MM.1S (cell line): Measurements from ENCODE around the gene CDH20.

Experiments
- DNase-seq: peaks from one replicate; pipeline ENCODE4 v3.0.0-alpha.2; 2015
- H2AFZ ChIP-seq: fragments of 300-600 bp; sonication (generic); 2 replicates; pipeline ENCODE4 v1.6.0; 2016; ENCODE audit warnings: antibody characterized with exemption, low read length
- H3F3A ChIP-seq: fragments of 300-600 bp; sonication (generic); 2 replicates; pipeline ENCODE4 v1.6.1; 2016; ENCODE audit warnings: mild to moderate bottlenecking, antibody characterized with exemption, low read length, moderate library complexity, mixed read lengths; ENCODE audit not compliant: insufficient read depth
- H3K27ac ChIP-seq: fragments of 300-600 bp; sonication (generic); 2 replicates; pipeline ENCODE4 v1.5.1; 2016; ENCODE audit warnings: mild to moderate bottlenecking, low read length
- H3K27me3 ChIP-seq: fragments of 300-600 bp; sonication (generic); replicated peaks from 2 replicates; pipeline ENCODE4 v1.6.0; 2016; ENCODE audit warnings: low read length; ENCODE audit not compliant: insufficient read depth
- H3K36me3 ChIP-seq: fragments of 300-600 bp; sonication (generic); replicated peaks from 2 replicates; pipeline ENCODE4 v1.6.1; 2016; ENCODE audit warnings: mild to moderate bottlenecking, low read length, mixed read lengths; ENCODE audit not compliant: insufficient read depth
- H3K4me1 ChIP-seq: fragments of 300-600 bp; sonication (generic); 2 replicates; pipeline ENCODE4 v1.6.1; 2016; ENCODE audit warnings: low read length, mixed read lengths
- H3K4me2 ChIP-seq: fragments of 300-600 bp; sonication (generic); 2 replicates; pipeline ENCODE4 v1.6.0; 2016; ENCODE audit warnings: low read depth, low read length
- H3K4me3 ChIP-seq: fragments of 300-600 bp; sonication (generic); 2 replicates; pipeline ENCODE4 v1.5.1; 2016; ENCODE audit warnings: low read length, mixed read lengths
- H3K79me2 ChIP-seq: fragments of 300-600 bp; sonication (generic); 2 replicates; pipeline ENCODE4 v1.6.1; 2016; ENCODE audit warnings: mixed run types, low read length, mixed read lengths
- H3K9ac ChIP-seq: fragments of 300-600 bp; sonication (generic); 2 replicates; pipeline ENCODE4 v1.6.1; 2016; ENCODE audit warnings: low read length, mixed read lengths
- H3K9me2 ChIP-seq: fragments of 300-600 bp; sonication (generic); replicated peaks from 2 replicates; pipeline ENCODE4 v1.6.1; 2016; ENCODE audit warnings: mild to moderate bottlenecking, low read length, mixed read lengths; ENCODE audit not compliant: insufficient read depth
- H3K9me3 ChIP-seq: fragments of 300-600 bp; sonication (generic); replicated peaks from 2 replicates; pipeline ENCODE4 v1.6.1; 2016; ENCODE audit warnings: mild to moderate bottlenecking, low read length, mixed read lengths; ENCODE audit not compliant: insufficient read depth
- H4K20me1 ChIP-seq: fragments of 300-600 bp; sonication (generic); 2 replicates; pipeline ENCODE4 v1.6.1; 2016; ENCODE audit warnings: mild to moderate bottlenecking, low read length, moderate library complexity, mixed read lengths; ENCODE audit not compliant: insufficient read depth
- EZH2 ChIP-seq: fragments of 300-600 bp; sonication (generic); optimal IDR thresholded peaks from 2 replicates; pipeline ENCODE3; 2017; ENCODE audit warnings: low read depth, mild to moderate bottlenecking, antibody characterized with exemption, low read length, mixed read lengths
- EZH2phosphoT487 ChIP-seq: fragments of 300-600 bp; sonication (generic); IDR thresholded peaks from 2 replicates; pipeline ENCODE4 v1.6.1; 2018; ENCODE audit warnings: antibody characterized with exemption, low read length
- TF ChIP-seq, protein P1 (sequence below): fragments of 300-600 bp; sonication (generic); IDR thresholded peaks from 2 replicates; pipeline ENCODE4 v1.5.1; 2016; ENCODE audit warnings: antibody characterized with exemption, low read length, mixed read lengths

The CDH20 gene

GRCh38 chr18:61600422-61600821 is 267.2 kb downstream of the CDH20 start:
- Histone ChIP-seq H3K9ac (no peak overlapping the region), H3K27me3 (no peaks in the 10 kb centered on the region), H3K79me2 (no peaks in the 10 kb centered on the region), H3K27ac (no peak overlapping the region), H3K36me3 (no peaks in the 10 kb centered on the region), H3K4me2 (no peak overlapping the region), H4K20me1 (no peaks in the 10 kb centered on the region), H3K4me1 (no peaks in the 10 kb centered on the region), H3F3A (no peaks in the 10 kb centered on the region), H3K9me3 (no peaks in the 10 kb centered on the region), H2AFZ (no peak overlapping the region), H3K9me2 (no peaks in the 10 kb centered on the region), H3K4me3 (no peak overlapping the region)
- no peak for DNase-seq
- TF ChIP-seq EZH2phosphoT487 (no peak), EZH2 (no peak)
- TF ChIP-seq, protein P1, sequence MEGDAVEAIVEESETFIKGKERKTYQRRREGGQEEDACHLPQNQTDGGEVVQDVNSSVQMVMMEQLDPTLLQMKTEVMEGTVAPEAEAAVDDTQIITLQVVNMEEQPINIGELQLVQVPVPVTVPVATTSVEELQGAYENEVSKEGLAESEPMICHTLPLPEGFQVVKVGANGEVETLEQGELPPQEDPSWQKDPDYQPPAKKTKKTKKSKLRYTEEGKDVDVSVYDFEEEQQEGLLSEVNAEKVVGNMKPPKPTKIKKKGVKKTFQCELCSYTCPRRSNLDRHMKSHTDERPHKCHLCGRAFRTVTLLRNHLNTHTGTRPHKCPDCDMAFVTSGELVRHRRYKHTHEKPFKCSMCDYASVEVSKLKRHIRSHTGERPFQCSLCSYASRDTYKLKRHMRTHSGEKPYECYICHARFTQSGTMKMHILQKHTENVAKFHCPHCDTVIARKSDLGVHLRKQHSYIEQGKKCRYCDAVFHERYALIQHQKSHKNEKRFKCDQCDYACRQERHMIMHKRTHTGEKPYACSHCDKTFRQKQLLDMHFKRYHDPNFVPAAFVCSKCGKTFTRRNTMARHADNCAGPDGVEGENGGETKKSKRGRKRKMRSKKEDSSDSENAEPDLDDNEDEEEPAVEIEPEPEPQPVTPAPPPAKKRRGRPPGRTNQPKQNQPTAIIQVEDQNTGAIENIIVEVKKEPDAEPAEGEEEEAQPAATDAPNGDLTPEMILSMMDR, result no peak

GRCh38 chr18:61602836-61603235 is 269.6 kb downstream of the CDH20 start:
- H3K9me3 ChIP-seq, result no peaks in the 10 kb centered on the region
- no peaks in the 10 kb centered on the region for H3K79me2 ChIP-seq
- no peaks in the 10 kb centered on the region for H3F3A ChIP-seq
- no peak overlapping the region for H3K4me2 ChIP-seq
- H3K27ac ChIP-seq, result no peak overlapping the region
- no peak for TF ChIP-seq EZH2
- TF ChIP-seq, protein P1, result no peak
- TF ChIP-seq EZH2phosphoT487, result no peak
- no peaks in the 10 kb centered on the region for H3K9me2 ChIP-seq
- H3K9ac ChIP-seq, result no peak overlapping the region
- H3K4me3 ChIP-seq, result no peak overlapping the region
- H3K36me3 ChIP-seq, result no peaks in the 10 kb centered on the region
- DNase-seq, result no peak
- no peak overlapping the region for H2AFZ ChIP-seq
- no peaks in the 10 kb centered on the region for H3K4me1 ChIP-seq
- no peaks in the 10 kb centered on the region for H4K20me1 ChIP-seq
- H3K27me3 ChIP-seq, result no peaks in the 10 kb centered on the region
